Measurements from ENCODE around the gene PLCXD1.
"Not testable (repeated sequence)": the region's sequence is repeated elsewhere in the genome, so short reads cannot be mapped to it uniquely, and the experiment has no call there.

PLCXD1 gene, protein sequence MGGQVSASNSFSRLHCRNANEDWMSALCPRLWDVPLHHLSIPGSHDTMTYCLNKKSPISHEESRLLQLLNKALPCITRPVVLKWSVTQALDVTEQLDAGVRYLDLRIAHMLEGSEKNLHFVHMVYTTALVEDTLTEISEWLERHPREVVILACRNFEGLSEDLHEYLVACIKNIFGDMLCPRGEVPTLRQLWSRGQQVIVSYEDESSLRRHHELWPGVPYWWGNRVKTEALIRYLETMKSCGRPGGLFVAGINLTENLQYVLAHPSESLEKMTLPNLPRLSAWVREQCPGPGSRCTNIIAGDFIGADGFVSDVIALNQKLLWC

DNA sequence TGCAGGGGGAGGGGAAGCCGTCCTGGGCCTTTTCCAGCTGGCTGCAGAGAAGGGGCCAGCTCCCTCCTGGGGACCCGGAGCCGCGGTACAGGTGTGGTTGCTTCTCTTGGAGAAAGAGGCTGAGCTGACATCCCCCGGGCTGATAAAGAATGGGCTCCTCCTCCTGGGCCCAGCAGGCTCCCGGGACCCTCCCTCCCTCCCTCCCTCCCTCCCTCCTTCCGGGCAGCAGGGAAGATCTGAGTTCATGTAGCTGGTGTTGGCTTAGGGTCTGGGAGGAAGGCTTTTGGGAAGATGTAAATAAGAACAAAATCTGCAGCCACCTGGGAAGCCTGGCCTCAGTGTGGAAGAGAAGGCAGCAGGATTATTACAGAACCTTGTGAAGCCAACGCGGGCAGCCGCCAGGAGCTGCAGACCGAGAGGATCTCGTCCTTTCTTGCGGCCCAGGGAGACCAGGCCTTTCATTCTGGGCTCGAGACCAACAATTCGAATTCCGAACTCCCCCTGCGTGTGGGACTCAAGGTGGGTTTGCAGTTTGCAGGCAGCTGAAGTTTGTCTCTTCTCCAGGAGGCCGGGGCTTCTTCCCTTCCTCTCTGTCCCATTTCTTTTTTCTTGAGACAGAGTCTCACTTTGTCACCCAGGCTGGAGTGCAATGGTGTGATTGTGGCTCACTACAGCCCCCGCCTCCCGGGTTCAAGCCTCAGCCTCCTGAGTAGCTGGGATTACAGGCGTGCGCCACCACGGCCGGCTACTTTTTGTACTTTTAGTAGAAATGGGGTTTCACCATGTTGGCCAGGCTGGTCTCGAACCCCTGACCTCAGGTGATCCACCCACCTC is at the start of gene PLCXD1:
TSS of gene PLCXD1 (plus strand) at position 216 of the 834 bp plus-strand sequence. CDS start 2,807 bp downstream, outside the sequence.
- DNase-seq (ENCODE audit: low read depth): no peak

DNA sequence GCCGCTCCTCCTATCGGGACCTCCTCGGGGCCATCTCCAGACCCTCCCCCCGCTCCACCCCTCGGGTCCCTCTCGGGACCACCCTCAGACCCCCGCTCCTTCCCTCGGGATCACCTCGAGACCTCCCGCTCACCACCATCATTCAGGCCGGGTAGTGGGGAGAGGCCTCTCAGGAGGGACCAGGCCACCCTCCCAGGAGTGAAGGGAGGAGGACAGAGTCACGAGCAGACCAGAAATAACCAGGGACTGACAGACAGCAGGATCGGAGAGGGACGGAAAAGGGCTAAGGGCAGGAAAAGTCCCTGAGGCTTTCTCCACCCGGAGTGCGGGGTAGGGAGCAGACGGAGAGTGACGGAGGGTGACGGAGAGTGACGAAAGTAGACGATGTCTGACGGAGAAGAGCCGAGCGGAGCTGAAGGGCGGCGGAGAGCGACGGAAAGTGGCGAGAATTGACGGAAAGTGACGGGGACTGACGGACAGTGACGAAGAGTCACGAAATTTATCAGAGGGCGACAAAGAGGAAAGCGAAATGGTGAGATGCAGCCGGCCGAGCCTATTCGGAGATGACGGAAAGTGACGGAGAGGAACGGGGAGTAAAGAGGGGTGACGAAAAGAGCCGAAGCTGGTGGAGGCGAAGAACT is 49.4 kb upstream of the PLCXD1 start:
- not testable (repeated sequence) for DNase-seq (ENCODE audit: low read depth)

- not testable (repeated sequence) for DNase-seq (ENCODE audit: low read depth)
These were observed 48.9 kb upstream of the PLCXD1 start for GRCh38 chrX:232278-232655.

DNA sequence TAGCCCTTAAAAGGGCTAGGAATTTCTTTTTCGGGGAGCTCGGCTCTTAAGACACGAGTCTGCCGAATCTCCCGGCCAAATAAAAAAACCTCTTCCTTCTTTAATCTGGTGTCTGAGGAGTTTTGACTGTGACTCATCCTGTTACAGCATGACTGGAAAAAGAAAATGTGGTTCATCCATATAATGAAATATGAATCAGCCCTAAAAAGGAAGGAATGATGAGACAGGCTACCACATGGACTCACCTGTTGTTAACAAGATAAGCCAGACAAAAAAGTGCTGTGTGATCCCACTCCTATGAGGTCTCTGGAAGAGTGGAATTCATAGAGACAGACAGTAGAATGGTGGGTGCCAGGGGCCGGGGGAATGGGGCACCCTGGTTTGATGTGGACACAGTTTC is 45.0 kb upstream of the PLCXD1 start:
- DNase-seq (ENCODE audit: low read depth): not testable (repeated sequence)

- DNase-seq (ENCODE audit: low read depth): no peak
These were observed 30.2 kb upstream of the PLCXD1 start for GRCh38 chrX:250965-251364.

DNA sequence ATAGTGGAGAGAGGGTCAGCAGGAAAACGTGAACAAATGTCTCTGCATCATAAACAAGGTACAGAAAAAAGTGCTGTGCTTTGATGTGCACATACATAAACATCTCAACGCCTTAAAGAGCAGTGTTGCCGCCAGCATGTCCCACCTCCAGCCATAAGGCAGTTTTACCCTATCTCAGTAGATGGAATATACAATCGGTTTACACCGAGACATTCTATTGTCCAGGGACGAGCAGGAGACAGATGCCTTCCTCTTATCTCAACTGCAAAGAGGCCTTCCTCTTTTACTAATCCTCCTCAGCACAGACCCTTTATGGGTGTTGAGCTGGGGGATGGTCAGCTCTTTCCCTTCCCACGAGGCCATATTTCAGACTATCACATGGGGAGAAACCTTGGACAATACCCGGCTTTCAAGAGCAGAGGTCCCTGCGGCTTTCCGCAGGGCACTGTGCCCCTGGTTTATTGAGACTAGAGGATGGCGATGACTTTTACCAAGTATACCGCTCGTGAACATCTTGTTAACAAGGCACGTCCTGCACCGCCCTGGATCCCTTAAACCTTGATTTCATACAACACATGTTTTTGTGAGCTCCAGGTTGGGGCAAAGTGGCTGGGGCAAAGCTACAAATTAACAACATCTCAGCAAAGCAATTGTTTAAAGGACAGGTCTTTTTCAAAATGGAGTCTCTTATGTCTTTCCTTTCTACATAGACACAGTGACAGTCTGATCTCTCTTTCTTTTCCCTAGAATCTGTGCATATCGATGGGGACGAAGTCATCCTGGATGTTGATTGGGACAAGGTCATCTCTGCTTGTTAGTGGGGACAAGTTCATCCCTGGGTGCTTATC is 29.6 kb upstream of the PLCXD1 start:
- DNase-seq (ENCODE audit: low read depth): not testable (repeated sequence)

DNA sequence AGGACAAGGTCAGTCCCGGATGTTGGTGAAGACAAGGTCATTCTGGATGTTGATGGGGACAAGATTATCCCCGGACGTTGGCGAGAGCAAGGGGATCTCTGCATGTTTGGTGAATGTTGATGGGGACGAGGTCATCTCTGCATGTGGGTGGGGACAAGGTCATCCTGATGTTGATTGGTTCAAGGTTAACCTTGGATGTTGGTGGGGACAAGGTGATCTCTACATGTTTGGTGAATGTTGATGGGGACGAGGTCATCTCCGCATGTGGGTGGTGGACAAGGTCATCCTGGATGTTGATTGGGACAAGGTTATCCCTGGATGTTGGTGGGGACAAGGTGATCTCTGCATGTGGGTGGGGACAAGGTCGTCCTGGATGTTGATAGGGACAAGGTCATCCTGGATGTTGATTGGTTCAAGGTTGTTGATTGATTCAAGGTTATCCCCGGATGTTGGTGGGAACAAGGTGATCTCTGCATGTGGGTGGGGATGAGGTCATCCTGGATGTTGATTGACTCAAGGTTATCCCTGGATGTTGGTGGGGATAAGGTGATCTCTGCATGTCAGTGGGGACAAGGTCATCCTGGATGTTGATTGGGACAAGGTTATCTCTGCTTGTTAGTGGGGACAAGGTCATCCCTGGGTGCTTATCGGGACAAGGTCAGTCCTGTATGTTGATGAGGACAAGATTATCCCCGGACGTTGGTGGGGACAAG is 28.8 kb upstream of the PLCXD1 start:
- no peak for DNase-seq (ENCODE audit: low read depth)

- no peak for DNase-seq (ENCODE audit: low read depth)
These were observed 28.3 kb upstream of the PLCXD1 start for GRCh38 chrX:252957-253291.

- DNase-seq (ENCODE audit: low read depth): no peak
These were observed 27.5 kb upstream of the PLCXD1 start for GRCh38 chrX:253451-254297.

DNA sequence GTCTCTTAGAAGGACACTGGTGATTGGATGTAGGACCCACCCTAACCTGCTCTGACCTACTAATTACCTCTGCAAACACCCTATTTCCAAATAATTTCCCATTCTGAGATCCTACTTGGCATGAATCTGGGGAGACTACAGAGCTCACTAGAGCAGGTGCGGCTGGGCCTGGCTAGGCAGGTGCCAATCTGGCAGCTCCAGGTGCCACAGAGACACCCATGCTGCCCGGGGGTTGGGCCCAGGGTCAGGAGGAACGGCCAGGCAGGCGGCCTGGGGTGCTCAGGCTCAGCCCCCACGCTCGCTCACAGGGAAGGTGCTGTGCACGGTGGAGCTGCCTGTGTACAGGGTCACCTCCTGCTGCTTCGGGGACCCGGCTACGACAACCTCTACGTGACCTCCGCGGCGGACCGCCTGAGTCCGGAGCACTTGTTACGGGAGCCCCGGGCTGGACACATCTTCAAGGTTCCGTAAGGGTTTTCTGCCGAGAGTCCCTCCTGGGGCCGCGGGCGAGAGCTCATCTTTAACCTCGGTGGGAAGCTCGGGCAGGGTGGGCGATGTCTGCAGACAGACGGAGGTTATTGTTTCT is 26.5 kb upstream of the PLCXD1 start:
- no peak for DNase-seq (ENCODE audit: low read depth)

- no peak for DNase-seq (ENCODE audit: low read depth)
These were observed 25.3 kb upstream of the PLCXD1 start for GRCh38 chrX:255923-256331.

DNA sequence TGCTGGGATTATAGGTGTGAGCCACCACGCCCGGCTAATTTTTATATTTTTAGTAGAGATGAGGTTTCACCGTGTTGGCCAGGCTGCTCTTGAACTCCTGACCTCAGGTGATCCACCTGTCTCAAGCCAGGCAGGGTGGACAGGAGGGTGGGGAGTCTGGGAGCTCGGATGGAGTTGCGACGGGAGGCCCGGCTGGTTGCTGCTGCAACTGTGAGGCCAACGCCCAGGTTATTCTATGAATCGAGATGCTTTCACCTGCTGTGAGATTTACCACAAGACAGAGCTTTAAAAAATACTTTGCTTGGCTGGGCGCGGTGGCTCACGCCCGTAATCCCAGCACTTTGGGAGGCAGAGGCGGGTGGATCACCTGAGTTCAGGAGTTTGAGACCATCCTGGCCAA is 24.1 kb upstream of the PLCXD1 start:
- DNase-seq (ENCODE audit: low read depth): not testable (repeated sequence)

DNA sequence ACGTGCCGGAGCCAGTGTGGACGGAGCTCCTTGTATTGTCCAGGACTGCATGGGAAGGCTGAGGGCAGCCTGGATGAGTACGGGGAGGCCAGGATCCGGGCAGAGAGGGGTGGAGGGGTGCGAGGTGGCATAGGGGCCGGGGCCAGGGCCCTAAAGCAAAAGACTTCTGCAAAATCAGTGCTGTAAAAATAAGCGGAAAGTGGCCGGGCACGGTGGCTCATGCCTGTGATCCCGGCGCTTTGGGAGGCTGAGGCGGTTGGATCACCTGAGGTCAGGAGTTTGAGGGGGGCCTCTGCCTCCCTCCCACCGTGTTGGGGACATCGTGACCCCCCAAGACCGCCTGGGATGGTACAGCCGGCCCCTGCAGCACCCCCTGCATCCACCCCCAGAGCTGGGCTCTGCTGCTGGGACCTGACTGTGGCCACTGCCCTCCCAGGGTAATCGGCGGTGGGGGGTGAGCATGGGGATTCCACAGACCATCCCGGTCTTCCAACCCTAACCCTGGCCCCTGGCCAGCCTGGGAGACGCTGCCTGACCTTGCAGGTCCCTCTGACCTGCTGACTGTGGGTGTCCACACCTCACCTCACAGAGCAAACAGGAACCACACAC is 23.4 kb upstream of the PLCXD1 start:
- DNase-seq (ENCODE audit: low read depth): no peak

DNA sequence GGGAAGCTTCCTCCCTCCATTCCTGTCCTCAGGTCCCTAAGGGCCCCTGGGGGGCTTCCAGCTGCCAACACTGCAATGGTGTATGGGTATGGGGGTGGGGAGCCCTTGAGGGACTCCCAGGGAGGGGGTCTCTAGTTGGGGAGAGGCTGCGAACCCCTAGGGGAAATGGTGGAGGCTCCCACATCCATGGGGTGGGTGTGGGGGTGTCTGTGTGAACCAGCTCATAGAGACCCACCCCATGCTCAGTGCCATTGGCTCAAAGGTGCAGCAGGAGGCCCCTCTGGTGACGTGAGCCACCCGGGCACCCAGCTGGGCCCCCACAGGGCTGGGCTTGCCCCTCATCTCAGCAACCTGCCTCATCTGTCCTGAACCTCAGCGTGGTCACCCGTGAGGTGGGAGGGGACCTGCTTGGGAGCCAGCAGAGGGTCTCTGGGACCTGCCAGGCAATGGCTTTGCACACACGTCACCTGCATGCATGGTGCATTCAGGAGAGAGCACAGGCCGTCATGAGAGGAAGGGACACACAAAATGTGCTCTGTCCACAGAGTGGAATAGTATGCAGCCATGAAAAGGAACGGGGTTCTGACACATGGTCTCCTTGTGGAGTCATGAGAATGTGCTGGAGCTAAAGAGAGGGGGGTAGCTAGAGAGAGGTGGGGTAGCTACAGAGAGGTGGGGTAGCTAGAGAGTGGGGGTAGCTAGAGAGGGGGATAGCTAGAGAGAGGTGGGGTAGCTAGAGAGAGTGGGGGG is 22.7 kb upstream of the PLCXD1 start:
- DNase-seq (ENCODE audit: low read depth): no peak

- DNase-seq (ENCODE audit: low read depth): no peak
These were observed 21.4 kb upstream of the PLCXD1 start for GRCh38 chrX:259692-260355.

DNA sequence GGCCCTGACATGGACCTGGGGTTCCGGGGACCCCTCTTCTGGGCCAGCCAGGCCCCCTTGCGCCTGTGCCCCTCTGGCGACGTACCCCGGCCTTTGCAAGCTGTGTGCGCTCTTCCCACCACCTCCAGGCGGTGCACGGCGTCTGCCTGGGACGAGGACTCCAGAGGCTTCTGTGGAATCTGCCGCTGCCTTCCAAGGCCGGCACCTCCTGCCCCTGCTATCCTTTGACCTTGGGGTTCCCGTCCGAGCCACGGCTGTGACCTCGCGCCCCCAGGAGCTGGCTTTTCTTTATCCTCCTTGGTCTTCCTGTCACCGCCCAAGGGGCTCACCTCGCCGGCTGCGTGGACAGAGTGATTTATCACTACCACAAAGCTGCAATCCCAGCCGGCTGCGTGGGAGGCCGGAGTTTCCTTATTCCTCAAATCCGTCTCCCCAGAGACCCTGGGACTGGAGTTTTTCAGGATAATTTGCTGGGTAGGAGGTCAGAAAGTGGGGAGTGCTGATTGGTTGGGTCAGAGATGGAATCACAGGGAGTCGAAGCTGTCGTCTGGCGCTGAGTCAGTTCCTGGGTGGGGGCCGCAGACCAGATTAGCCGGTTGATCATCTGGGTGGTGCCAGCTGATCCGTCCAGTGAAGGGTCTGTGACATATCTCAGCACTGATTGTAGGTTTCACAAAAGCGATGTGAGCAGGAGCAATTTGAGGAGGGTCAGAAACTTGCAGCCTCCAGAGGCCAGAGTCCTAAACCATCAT is 19.8 kb upstream of the PLCXD1 start:
- DNase-seq (ENCODE audit: low read depth): no peak

GRCh38 chrX:261919-262352 is 19.2 kb upstream of the PLCXD1 start:
- DNase-seq (ENCODE audit: low read depth): no peak

All from stimulated activated CD8-positive, alpha-beta memory T cell treated with anti-CD3 and anti-CD28 coated beads, Interleukin-4, amount 100 ng/mL, for 24 hours (primary cell).